GM19043 (cell line): Measurements from ENCODE around the gene CENPS.
"Not testable (repeated sequence)": the region's sequence is repeated elsewhere in the genome, so short reads cannot be mapped to it uniquely, and the experiment has no call there.

Experiments
- ATAC-seq: cut with Tn5 transposase; IDR thresholded peaks from one replicate; pipeline ENCODE4 v1.9.1; 2021; ENCODE audit warnings: low read depth; ENCODE audit not compliant: unreplicated experiment

CENPS gene

GRCh38 chr1:10450156-10450814, 20.1 kb downstream of the CENPS start:
- ATAC-seq: no peak

GRCh38 chr1:10450836-10451235, 20.6 kb downstream of the CENPS start:
- ATAC-seq: no peak

- no peak for ATAC-seq
These were observed 21.1 kb downstream of the CENPS start for GRCh38 chr1:10451287-10451686.

GRCh38 chr1:10456048-10456447, 25.8 kb downstream of the CENPS start:
- ATAC-seq: no peak

- no peak for ATAC-seq
These were observed 26.4 kb downstream of the CENPS start for GRCh38 chr1:10456661-10457060.

- ATAC-seq: not testable (repeated sequence)
These were observed 27.2 kb downstream of the CENPS start for GRCh38 chr1:10457462-10457861.

- no peak for ATAC-seq
These were observed 27.6 kb downstream of the CENPS start for GRCh38 chr1:10457875-10458274.

- no peak for ATAC-seq
These were observed 29.0 kb downstream of the CENPS start for GRCh38 chr1:10459184-10459583.

- ATAC-seq: no peak
These were observed 36.8 kb downstream of the CENPS start for GRCh38 chr1:10467078-10467477.

GRCh38 chr1:10470043-10470442, 39.8 kb downstream of the CENPS start:
- no peak for ATAC-seq

- no peak for ATAC-seq
These were observed 41.4 kb downstream of the CENPS start for GRCh38 chr1:10471411-10472219.

GRCh38 chr1:10472220-10473144, 42.2 kb downstream of the CENPS start, which contains the start of gene DFFA:
Gene DFFA, minus strand, starts transcription at chr1:10472529. Its CDS starts 71 bp downstream, at chr1:10472458.
- ATAC-seq: peak; percentile 84

GRCh38 chr1:10473145-10473765, 43.0 kb downstream of the CENPS start:
- ATAC-seq: no peak

GRCh38 chr1:10474309-10474612, 44.0 kb downstream of the CENPS start:
- not testable (repeated sequence) for ATAC-seq

GRCh38 chr1:10474613-10475507, 44.6 kb downstream of the CENPS start, which contains the start of gene PEX14:
Gene PEX14, plus strand, starts transcription at chr1:10474950. Its CDS starts 17 bp downstream, at chr1:10474967.
- peak; percentile 52 for ATAC-seq

- ATAC-seq: no peak
These were observed 45.3 kb downstream of the CENPS start for GRCh38 chr1:10475510-10475909.

- no peak for ATAC-seq
These were observed 49.1 kb downstream of the CENPS start for GRCh38 chr1:10479296-10479695.

GRCh38 chr1:10480614-10481013, 50.4 kb downstream of the CENPS start:
- no peak for ATAC-seq

GRCh38 chr1:10484521-10484920, 54.3 kb downstream of the CENPS start:
- no peak for ATAC-seq
